ENCODE measurements around the gene SMIM38.
"Not testable (repeated sequence)": the region's sequence is repeated elsewhere in the genome, so short reads cannot be mapped to it uniquely, and the experiment has no call there.

The SMIM38 gene

DNA sequence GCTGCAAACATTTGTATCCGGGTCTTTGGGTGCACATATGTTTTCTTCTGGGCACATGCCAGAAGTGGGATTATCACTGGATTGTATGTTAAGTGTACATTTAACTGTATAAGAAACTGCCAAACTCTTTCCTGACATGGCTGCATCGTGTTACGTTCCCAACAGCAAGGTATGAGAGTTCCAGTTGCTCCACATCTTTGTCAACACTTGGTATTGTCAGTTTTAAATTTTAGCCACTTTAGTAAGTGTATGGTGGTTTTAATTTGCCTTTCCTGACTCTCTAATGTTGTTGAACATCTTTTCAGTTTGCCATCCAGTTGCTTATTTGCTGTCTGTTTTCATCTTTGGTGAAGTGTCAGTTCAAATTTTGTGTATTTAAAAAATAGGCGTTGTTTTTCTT lies 22.5 kb upstream of the SMIM38 start:
- Histone ChIP-seq H3K27me3 (ENCODE audit: control insufficient read depth, insufficient read depth, low read length) (no peaks in the 10 kb centered on the region), H3K9ac (no peak overlapping the region), H3K79me2 (no peaks in the 10 kb centered on the region), H2AFZ (no peak overlapping the region), H3K4me3 (ENCODE audit: low read depth, low read length) (no peak overlapping the region), H3K36me3 (ENCODE audit: control insufficient read depth, insufficient read depth, low read length) (no peaks in the 10 kb centered on the region), H3K4me2 (ENCODE audit: low read length) (no peak overlapping the region), H3K9me3 (ENCODE audit: control insufficient read depth, low read length) (no peaks in the 10 kb centered on the region), H3K4me1 (no peaks in the 10 kb centered on the region), H3K27ac (no peak overlapping the region)
- TF ChIP-seq CTCF (IDR thresholded peaks at IDR 0.05), result no peak

DNA sequence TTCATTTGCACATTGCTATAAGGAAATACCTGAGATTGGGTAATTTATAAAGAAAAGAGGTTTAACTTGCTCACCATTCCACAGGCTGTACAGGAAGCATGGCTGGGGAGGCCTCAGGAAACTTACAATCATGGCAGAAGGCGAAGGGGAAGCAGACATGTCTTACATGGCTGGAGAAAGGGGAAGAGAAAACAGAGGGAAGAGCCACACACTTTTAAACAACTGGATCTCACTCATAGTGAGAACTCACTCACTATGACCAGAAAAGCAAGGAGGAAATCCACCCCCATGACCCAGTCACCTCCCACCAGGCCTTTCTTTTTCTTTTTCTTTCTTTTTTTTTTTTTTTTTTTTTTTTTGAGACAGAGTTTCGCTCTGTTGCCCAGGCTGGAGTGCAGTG lies 21.6 kb upstream of the SMIM38 start:
- not testable (repeated sequence) for H3K36me3 ChIP-seq (ENCODE audit: control insufficient read depth, insufficient read depth, low read length); H3K9ac ChIP-seq; H2AFZ ChIP-seq; H3K27me3 ChIP-seq (ENCODE audit: control insufficient read depth, insufficient read depth, low read length); H3K9me3 ChIP-seq (ENCODE audit: control insufficient read depth, low read length); H3K4me2 ChIP-seq (ENCODE audit: low read length); H3K27ac ChIP-seq; H3K79me2 ChIP-seq; H3K4me3 ChIP-seq (ENCODE audit: low read depth, low read length); H3K4me1 ChIP-seq

- no peaks in the 10 kb centered on the region for H3K79me2 ChIP-seq
- H3K36me3 ChIP-seq (ENCODE audit: control insufficient read depth, insufficient read depth, low read length), result no peaks in the 10 kb centered on the region
- H3K4me3 ChIP-seq (ENCODE audit: low read depth, low read length), result no peak overlapping the region
- no peak overlapping the region for H3K27ac ChIP-seq
- no peak for TF ChIP-seq CTCF (IDR thresholded peaks at IDR 0.05)
- no peaks in the 10 kb centered on the region for H3K9me3 ChIP-seq (ENCODE audit: control insufficient read depth, low read length)
- H3K4me2 ChIP-seq (ENCODE audit: low read length), result no peak overlapping the region
- no peaks in the 10 kb centered on the region for H3K27me3 ChIP-seq (ENCODE audit: control insufficient read depth, insufficient read depth, low read length)
- H3K4me1 ChIP-seq, result no peaks in the 10 kb centered on the region
- no peak overlapping the region for H3K9ac ChIP-seq
- H2AFZ ChIP-seq, result no peak overlapping the region
Observed at GRCh38 chr11:69134957-69135356, 20.8 kb upstream of the SMIM38 start.

DNA sequence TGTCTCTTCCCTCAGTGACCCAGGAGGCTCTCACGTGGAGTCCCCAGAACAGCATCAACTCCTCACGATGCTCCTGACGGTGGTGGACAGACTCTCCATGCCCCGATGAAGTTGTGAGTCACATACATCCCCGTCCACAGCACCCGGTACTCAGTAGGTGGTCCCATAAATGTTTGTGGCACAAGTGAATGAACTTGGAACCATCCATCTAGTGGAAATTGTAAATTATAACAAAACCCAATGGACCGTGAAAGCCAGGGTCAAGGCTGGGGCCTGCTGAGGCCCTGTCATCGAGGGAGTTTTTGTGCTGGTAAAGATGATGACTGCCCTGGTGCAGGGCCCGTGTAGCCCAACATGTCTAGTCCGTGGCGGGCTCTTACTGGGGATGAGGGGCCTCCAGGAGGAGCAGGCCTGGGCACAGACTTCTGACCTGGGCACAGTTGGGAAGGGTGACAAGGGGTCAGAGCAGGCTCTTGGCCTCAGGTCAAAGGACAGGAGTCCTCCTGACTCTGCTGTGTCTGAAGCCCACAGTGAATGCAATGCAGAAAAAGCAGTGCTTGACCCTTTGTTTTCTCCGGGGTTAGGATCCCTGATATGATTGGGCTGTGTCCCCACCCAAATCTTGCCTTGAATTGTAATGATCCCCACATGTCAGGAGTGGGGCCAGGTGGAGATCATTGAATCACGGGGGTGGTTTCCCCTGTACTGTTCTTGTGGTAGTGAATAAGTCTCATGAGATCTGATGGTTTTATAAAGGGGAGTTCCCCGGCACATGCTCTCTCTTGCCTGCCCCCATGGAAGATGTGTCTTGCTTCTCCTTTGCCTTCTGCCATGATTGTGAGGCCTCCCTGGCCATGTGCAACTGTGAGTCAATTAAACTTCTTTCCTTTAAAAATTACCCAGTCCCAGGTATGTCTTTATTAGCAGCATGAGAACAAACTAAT lies 20.0 kb upstream of the SMIM38 start:
- no peaks in the 10 kb centered on the region for H3K4me1 ChIP-seq
- no peaks in the 10 kb centered on the region for H3K27me3 ChIP-seq (ENCODE audit: control insufficient read depth, insufficient read depth, low read length)
- H3K9me3 ChIP-seq (ENCODE audit: control insufficient read depth, low read length), result no peaks in the 10 kb centered on the region
- H3K4me3 ChIP-seq (ENCODE audit: low read depth, low read length), result no peak overlapping the region
- no peak overlapping the region for H3K27ac ChIP-seq
- no peaks in the 10 kb centered on the region for H3K79me2 ChIP-seq
- H2AFZ ChIP-seq, result no peak overlapping the region
- H3K36me3 ChIP-seq (ENCODE audit: control insufficient read depth, insufficient read depth, low read length), result no peaks in the 10 kb centered on the region
- no peak overlapping the region for H3K4me2 ChIP-seq (ENCODE audit: low read length)
- TF ChIP-seq CTCF (IDR thresholded peaks at IDR 0.05), result no peak
- no peak overlapping the region for H3K9ac ChIP-seq

DNA sequence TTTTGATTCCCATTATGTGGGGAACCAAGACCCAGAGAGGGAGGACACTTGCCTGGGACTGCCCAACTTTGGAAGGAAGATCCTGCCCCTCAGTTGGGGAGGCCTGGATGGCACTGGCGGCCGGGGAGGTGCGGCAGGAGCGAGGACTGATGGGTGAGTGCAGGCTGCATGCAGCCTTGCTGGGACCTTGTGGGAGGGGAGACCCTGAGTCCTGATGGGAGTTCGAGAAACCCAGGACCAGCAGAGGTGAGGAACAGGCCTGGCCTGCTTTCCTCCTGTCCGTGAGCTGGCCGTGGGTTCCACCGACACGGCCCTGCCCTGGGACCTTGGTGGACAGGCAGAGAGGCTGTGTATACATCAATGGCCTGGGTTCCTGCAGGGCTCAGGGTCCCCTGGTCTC lies 19.3 kb upstream of the SMIM38 start:
- no peak overlapping the region for H3K4me3 ChIP-seq (ENCODE audit: low read depth, low read length)
- H3K36me3 ChIP-seq (ENCODE audit: control insufficient read depth, insufficient read depth, low read length), result no peaks in the 10 kb centered on the region
- no peak for TF ChIP-seq CTCF (IDR thresholded peaks at IDR 0.05)
- no peak overlapping the region for H2AFZ ChIP-seq
- H3K27me3 ChIP-seq (ENCODE audit: control insufficient read depth, insufficient read depth, low read length), result no peaks in the 10 kb centered on the region
- H3K9ac ChIP-seq, result no peak overlapping the region
- H3K27ac ChIP-seq, result no peak overlapping the region
- H3K9me3 ChIP-seq (ENCODE audit: control insufficient read depth, low read length), result no peaks in the 10 kb centered on the region
- no peaks in the 10 kb centered on the region for H3K79me2 ChIP-seq
- no peaks in the 10 kb centered on the region for H3K4me1 ChIP-seq
- no peak overlapping the region for H3K4me2 ChIP-seq (ENCODE audit: low read length)
